HG02884 (cell line): ENCODE data around the gene PGS1.
"Not testable (repeated sequence)": the region's sequence is repeated elsewhere in the genome, so short reads cannot be mapped to it uniquely, and the experiment has no call there.

ENCODE experiments used
- ATAC-seq: cut with Tn5 transposase; IDR thresholded peaks from one replicate; pipeline ENCODE4 v1.9.1; 2021; ENCODE audit warnings: mild to moderate bottlenecking, moderate library complexity; ENCODE audit not compliant: unreplicated experiment

Gene PGS1

GRCh38 chr17:78441271-78441971, 63.0 kb downstream of the PGS1 start:
- no peak for ATAC-seq

GRCh38 chr17:78442648-78443218, 64.3 kb downstream of the PGS1 start:
- ATAC-seq = no peak

DNA sequence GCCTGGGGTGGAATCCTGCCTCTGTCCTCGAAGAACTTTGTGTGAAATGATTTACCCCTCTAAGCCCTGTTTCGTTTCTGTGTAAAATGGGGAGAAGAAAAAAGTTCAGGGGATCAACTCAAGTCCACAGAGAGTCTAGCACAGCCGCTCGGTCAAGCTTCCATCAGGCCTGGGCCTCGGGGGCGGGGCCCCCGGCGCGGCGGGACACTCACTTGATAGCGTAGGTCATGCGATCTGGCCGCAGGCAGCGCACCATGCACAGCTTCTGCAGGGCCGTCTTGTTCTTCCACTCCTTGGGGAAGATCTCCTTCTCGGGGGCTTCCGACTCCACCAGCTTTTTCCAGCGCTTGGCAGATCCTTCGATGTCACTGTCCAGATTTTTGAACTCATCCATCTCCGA, 65.9 kb downstream of the PGS1 start:
- ATAC-seq = no peak

GRCh38 chr17:78446833-78447232, 68.4 kb downstream of the PGS1 start:
- no peak for ATAC-seq

DNA sequence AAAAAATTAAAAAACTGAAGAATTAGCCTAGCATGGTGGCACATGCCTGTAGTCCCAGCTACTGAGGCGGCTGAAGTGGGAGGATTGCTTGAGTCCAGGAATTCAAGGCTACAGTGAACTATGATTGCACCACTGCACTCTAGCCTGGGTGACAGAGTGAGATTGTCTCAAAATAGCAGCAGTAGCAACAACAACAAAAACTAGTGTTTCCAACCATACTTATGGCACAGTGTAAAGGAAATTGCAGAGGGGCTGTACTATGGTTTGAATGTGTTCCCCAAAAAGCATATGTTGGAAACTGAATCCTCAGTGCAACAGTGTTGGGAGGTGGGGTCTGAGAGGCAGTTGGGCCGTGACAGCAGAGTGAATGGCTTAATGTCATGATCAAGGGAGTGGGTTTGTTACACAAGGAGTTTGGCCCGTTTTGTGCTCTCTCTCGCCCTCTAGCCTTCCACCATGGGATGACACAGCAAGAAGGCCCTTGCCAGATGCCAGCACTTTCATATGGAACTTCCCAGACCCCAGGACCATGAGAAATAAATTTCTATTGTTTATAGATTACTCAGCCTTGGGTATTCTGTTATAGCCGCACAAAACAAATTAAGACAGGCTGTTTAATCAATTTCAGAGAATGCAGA, 70.0 kb downstream of the PGS1 start:
- ATAC-seq = no peak

GRCh38 chr17:78449983-78450595, 71.6 kb downstream of the PGS1 start:
- no peak for ATAC-seq

- ATAC-seq = no peak
Measured at GRCh38 chr17:78450696-78451345, 72.4 kb downstream of the PGS1 start.

DNA sequence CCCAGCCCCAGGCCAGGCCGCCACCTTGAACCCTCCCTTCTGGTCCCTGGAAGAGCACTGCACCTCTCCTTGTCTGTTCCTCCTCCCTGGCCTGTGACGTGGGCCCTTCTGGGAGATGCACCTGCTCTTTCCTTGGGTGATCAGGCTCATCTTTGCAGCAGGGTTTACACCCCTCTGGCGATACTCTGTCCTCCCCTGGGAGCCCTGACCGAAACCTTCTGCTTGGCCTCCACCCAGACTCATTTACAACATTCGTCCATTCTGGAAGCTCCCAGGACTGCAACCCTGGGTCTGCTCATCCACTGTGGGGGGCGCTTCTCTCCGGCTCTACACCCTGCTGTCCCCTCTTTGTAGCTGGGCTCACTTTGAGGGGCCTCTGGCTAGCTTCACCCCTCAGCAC, 73.3 kb downstream of the PGS1 start:
- no peak for ATAC-seq

DNA sequence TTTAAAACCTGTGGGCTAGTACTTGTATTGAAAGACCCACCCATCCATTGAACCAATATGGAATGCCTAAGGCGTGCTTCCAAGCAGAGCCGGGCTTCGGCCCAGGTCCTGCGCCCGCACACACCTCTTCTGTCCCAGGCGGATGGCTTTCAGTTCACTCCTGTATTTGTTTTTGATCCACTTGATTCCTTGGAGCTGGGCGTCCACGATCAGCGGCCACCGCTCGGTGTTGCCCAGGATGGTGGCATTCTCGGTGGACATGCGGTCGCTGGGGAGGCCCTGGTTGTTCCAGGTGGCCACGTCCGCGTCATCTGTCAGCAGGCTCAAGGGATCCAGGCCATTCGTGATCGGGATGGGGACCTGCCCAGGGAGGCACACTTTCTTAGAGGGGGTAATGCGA, 75.9 kb downstream of the PGS1 start:
- no peak for ATAC-seq

DNA sequence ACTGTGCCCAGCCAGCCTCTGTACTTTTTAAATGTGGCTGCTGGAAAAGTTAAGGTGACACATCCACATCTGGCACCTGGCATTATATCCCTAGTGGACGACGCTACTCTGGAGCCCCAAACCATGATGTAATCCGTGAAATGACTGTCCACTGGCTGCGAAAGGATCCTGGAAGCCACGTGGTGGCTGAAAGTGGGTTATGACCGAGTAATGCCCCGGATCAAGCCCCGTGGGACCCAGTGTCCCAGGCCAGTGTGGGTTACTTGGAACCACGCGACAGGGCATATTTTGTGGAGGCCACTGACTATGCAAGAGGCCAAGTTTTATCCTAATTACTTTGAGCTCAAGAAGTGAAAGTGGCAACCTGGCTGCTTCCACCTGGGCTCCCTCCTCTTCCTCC, 79.6 kb downstream of the PGS1 start:
- no peak for ATAC-seq

DNA sequence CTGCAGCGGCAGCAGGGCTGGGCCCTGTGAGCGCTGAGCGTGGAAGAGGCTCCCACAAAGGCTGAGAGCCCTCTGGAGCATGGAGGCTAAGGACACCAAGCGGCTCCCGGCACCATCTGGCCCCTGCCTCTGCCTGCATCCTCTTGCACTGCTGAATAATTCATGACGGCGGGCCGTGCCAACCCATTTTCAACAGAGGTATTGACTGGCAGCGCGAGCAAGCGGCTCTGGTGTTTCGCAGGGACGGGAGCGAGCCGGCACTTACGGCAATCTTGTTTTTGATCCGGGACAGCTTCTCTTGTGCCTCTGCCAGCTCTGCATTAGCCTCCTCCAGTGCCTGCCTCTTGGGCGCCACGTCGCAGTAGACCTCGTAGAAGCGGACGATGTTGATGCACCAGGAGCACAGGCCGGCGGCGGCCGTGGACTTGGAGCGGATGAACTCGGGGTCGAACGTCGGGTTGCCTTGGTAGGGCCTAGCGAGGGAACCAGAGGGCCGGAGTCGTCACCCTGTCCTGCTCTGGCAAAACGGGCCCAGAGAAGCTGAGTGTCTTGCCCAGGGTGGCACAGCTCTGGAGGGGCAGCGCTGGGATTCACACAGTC, 80.4 kb downstream of the PGS1 start:
- no peak for ATAC-seq

DNA sequence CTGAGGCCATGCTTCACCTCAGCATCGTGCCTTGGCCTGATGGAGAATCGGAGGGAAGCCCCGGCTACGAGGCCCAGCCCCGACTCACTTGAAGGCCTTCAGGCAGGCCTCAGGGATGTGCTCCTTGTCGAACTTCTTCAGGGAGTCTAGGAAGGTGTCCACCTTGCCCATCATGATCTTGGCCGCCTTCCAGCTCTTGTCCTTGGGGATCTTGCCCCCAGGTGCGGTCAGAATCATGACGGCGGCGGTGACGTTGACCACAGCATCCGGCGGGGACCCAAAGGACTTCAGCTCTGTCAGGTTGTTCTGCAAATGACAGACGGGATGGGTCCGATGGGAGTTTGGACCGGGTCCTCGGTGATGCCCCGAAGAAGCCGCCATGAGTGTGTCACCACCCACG, 81.2 kb downstream of the PGS1 start:
- ATAC-seq = no peak

- ATAC-seq = no peak
Measured at GRCh38 chr17:78460176-78460675, 81.8 kb downstream of the PGS1 start.

DNA sequence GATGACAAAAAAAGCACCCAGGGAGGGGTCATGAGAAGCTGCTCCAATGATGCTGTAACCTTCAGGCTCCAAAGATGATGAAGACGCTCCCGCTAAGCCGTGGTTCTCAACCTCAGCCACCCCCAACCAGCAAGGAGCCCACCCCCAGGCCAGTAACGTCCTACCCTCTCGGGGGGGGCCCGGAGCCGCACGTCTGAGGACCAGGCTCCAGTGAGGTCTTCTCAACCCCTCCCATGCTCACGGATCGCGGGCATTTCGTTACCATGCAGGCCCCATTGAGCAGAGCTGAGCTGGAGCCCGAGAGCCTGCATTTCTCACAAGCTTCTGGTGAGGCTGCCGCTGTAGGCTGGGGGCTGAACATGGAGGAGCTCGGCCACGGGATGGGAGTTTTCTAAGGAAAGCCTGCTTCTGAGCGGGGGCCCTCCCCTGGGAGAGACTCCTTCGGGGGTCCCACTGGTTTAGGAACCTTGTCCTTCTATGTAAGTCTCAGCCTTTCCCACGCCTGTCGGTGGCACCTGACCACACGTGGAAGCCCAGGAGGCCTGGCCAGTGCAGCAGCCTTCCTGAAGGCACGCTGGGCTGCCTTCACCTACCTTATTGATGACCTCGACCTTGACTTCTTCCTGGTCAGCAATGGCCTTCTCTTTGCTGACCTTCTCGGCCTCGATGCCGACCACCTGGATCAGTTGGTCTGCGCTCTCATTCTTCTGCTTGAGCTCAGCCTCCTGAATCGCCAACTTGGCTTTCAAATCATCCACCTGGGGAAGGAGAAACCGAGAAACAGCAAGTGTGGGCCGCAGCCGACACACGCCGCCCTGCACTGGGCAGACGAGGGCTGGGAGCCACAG, 82.7 kb downstream of the PGS1 start:
- ATAC-seq = no peak

- ATAC-seq = no peak
Measured at GRCh38 chr17:78461799-78462053, 83.3 kb downstream of the PGS1 start.

DNA sequence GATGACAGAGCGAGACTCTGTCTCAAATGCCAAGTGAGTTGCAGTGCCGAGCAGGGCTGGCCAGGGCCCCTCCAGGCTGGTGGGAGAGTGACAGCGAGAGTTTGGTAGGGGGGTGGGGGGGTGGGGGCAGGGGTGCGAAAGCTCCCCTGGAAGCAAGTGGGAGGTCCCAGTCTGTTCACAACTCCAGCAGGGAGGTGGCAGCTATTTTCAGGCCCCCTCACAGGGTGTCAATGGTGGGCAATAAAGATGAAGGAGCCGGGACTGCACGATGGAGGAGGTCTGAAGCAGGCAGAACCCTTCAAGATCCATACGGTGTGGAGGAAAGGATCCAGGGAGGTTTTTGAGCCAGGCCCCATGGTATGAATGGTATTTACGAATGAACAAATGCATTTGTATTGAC, 83.7 kb downstream of the PGS1 start:
- ATAC-seq = no peak

GRCh38 chr17:78466109-78466785, 87.8 kb downstream of the PGS1 start:
- ATAC-seq = not testable (repeated sequence)

GRCh38 chr17:78466786-78467715, 88.6 kb downstream of the PGS1 start:
- no peak for ATAC-seq

DNA sequence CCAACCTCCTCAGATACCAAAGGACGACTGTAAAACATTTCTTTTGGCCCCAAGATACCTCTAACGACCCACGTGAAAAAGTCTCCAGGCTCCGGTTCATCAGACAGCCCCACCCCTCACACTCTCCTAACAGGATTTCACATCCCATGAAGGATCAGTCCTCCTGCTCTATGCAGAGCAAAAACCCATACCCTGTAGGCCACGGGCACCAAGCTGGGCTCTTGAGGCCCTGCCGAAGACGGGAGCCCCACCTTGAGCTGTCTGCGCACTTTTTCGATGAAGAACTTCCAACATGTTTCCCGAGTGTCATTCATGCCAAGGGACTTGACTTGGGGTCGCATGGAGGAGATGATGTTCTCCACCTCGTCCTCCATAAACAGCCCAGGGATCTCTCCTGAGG, 89.9 kb downstream of the PGS1 start:
- ATAC-seq = no peak
